Neuronal stem cell (in vitro differentiated cells): ENCODE measurements around the gene MRTFB.

Experiments
- DNase-seq: peaks from one replicate; pipeline ENCODE4 v3.0.0-alpha.2; 2013; ENCODE audit warnings: low spot score
- H2AFZ ChIP-seq: one replicate; pipeline ENCODE4 v1.6.1; 2013; ENCODE audit warnings: mild to moderate bottlenecking, low read length, inconsistent platforms
- H2AK5ac ChIP-seq: 2 replicates; pipeline ENCODE4 v1.6.1; 2013; ENCODE audit warnings: low read depth, mild to moderate bottlenecking, inconsistent platforms, low read length, moderate library complexity, mixed read lengths
- H2BK120ac ChIP-seq: 2 replicates; pipeline ENCODE4 v1.6.1; 2013; ENCODE audit warnings: low read depth, mild to moderate bottlenecking, inconsistent platforms, low read length, moderate library complexity, mixed read lengths
- H2BK12ac ChIP-seq: one replicate; pipeline ENCODE4 v1.6.1; 2013; ENCODE audit warnings: low read length, inconsistent platforms
- H2BK15ac ChIP-seq: 2 replicates; pipeline ENCODE4 v1.6.1; 2013; ENCODE audit warnings: mild to moderate bottlenecking, low read length, inconsistent platforms, mixed read lengths
- H2BK5ac ChIP-seq: one replicate; pipeline ENCODE4 v1.6.1; 2013; ENCODE audit warnings: inconsistent platforms, mild to moderate bottlenecking, low read length, moderate library complexity
- H3K14ac ChIP-seq: one replicate; pipeline ENCODE4 v1.6.1; 2013; ENCODE audit warnings: low read length, inconsistent platforms
- H3K18ac ChIP-seq: 2 replicates; pipeline ENCODE4 v1.6.1; 2013; ENCODE audit warnings: low read length, inconsistent platforms
- H3K23ac ChIP-seq: 2 replicates; pipeline ENCODE4 v1.6.1; 2013; ENCODE audit warnings: low read depth, mild to moderate bottlenecking, mixed read lengths, low read length, inconsistent platforms; ENCODE audit not compliant: poor library complexity
- H3K27ac ChIP-seq: replicated peaks from 3 replicates; pipeline ENCODE4 v1.5.1; 2013; ENCODE audit warnings: low read length, inconsistent platforms
- H3K27me3 ChIP-seq, 3 experiments: 2 replicates each; pipeline ENCODE4 v1.6.1; 2013; ENCODE audit warnings: low read length in 3 of 3, mild to moderate bottlenecking in 2 of 3, inconsistent platforms in 1 of 3, low read depth in 1 of 3, mixed read lengths in 1 of 3, moderate library complexity in 1 of 3; ENCODE audit not compliant: control insufficient read depth in 3 of 3, insufficient read depth in 3 of 3
- H3K36me3 ChIP-seq, 2 donors: replicated peaks in 1 of 2; 2 replicates each; pipeline ENCODE4 v1.6.1; 2013; ENCODE audit warnings: low read length in 2 of 2; ENCODE audit not compliant: control insufficient read depth in 2 of 2, insufficient read depth in 2 of 2
- H3K4ac ChIP-seq: 2 replicates; pipeline ENCODE4 v1.6.1; 2013; ENCODE audit warnings: inconsistent platforms, mild to moderate bottlenecking, low read length, moderate library complexity
- H3K4me1 ChIP-seq, 2 donors: 1 replicate in 1 of 2; 2 replicates in 1 of 2; pipeline ENCODE4 v1.6.1; 2013; ENCODE audit warnings: low read length in 2 of 2, low read depth in 1 of 2; ENCODE audit not compliant: control insufficient read depth in 2 of 2, insufficient read depth in 1 of 2
- H3K4me2 ChIP-seq: one replicate; pipeline ENCODE4 v1.6.1; 2013; ENCODE audit warnings: mild to moderate bottlenecking, low read length, inconsistent platforms; ENCODE audit not compliant: insufficient read depth, poor library complexity, severe bottlenecking
- H3K4me3 ChIP-seq, 2 donors: 2 replicates each; pipeline ENCODE4 v1.5.1; 2013; ENCODE audit warnings: low read length in 2 of 2, mild to moderate bottlenecking in 2 of 2, inconsistent platforms in 1 of 2, moderate library complexity in 1 of 2
- H3K79me1 ChIP-seq: one replicate; pipeline ENCODE4 v1.6.1; 2013; ENCODE audit warnings: low read depth, mild to moderate bottlenecking, inconsistent platforms, low read length, moderate library complexity
- H3K9ac ChIP-seq: one replicate; pipeline ENCODE4 v1.6.1; 2013; ENCODE audit warnings: mild to moderate bottlenecking, low read depth, low read length, inconsistent platforms; ENCODE audit not compliant: poor library complexity
- H3K9me3 ChIP-seq, 2 donors: replicated peaks in 1 of 2; 2 replicates each; pipeline versions ENCODE3 to v1.6.1; 2013; ENCODE audit warnings: low read length in 2 of 2, mild to moderate bottlenecking in 2 of 2, inconsistent platforms in 1 of 2, low read depth in 1 of 2, mixed read lengths in 1 of 2, moderate library complexity in 1 of 2; ENCODE audit not compliant: control insufficient read depth in 2 of 2, insufficient read depth in 1 of 2
- H4K8ac ChIP-seq: one replicate; pipeline ENCODE4 v1.6.1; 2013; ENCODE audit warnings: low read depth, mild to moderate bottlenecking, inconsistent platforms, low read length, moderate library complexity
- H4K91ac ChIP-seq: one replicate; pipeline ENCODE4 v1.6.1; 2013; ENCODE audit warnings: low read length, low read depth, mild to moderate bottlenecking, inconsistent platforms; ENCODE audit not compliant: poor library complexity
- WGBS, 2 donors: extraction: QIAGEN DNeasy Blood & Tissue Kit; methylation state at CpG; one replicate each; pipeline ENCODE4 v1.1.7; 2013; ENCODE audit warnings: missing lambda C conversion rate in 2 of 2, mixed read lengths in 1 of 2; ENCODE audit not compliant: insufficient read length in 2 of 2, insufficient replicate concordance in 1 of 2; ENCODE audit errors: extremely low coverage in 2 of 2; 5-methylcytosine and 5-hydroxymethylcytosine counted together

MRTFB gene

DNA sequence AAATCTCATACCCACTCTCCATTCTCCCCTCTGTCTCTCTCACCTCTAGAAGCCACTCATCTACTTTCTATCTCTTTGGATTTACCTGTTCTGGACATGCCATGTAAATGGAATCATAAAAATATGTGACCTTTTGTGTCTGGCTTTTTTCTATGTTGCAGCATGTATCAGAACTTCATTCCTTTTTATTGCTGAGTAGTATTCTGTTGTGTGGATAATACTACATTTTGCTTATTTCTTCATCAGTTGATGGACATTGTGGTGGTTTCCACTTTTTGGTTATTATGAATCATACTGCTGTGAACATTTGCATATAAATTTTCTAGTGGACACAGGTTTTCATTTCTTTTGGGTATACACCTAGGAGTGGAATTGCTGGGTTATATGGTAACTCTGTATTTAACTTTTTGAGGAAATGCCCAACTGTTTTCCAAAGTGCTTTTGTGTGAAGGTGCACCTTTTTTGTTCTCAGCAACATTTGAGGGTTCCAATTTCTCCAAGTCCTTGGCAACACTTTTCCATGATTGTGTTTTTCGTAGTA, 18.2 kb downstream of the MRTFB start:
- H4K91ac ChIP-seq: no peak overlapping the region
- H4K8ac ChIP-seq: no peak overlapping the region
- no peak overlapping the region for H2AFZ ChIP-seq
- no peak overlapping the region for H2BK15ac ChIP-seq
- H3K23ac ChIP-seq: no peak overlapping the region
- no peaks in the 10 kb centered on the region for H3K9me3 ChIP-seq
- H3K18ac ChIP-seq: no peak overlapping the region
- WGBS, 2 donors: no CpG with 5 or more reads among the region's 1 CpG
- no peak overlapping the region for H3K27ac ChIP-seq
- no peak for DNase-seq
- H3K9ac ChIP-seq: no peak overlapping the region
- no peaks in the 10 kb centered on the region for H3K4me1 ChIP-seq
- H3K4ac ChIP-seq: no peak overlapping the region
- H3K4me3 ChIP-seq: no peak overlapping the region
- no peaks in the 10 kb centered on the region for H3K27me3 ChIP-seq
- no peaks in the 10 kb centered on the region for H3K79me1 ChIP-seq
- no peak overlapping the region for H2BK5ac ChIP-seq
- no peak overlapping the region for H2AK5ac ChIP-seq
- H3K4me2 ChIP-seq: no peak overlapping the region
- H3K14ac ChIP-seq: no peak overlapping the region
- H3K36me3 ChIP-seq: peaks cover 0 to 5% of the 10 kb centered on the region in 2 donors
- H2BK120ac ChIP-seq: no peak overlapping the region
- H2BK12ac ChIP-seq: no peak overlapping the region

GRCh38 chr16:14092561-14092960, 21.4 kb downstream of the MRTFB start:
- H3K36me3 ChIP-seq: peaks cover 0 to 3% of the 10 kb centered on the region in 2 donors
- no peaks in the 10 kb centered on the region for H3K79me1 ChIP-seq
- H4K8ac ChIP-seq: no peak overlapping the region
- no peak overlapping the region for H3K27ac ChIP-seq
- peaks cover 0 to 3% of the 10 kb centered on the region in 2 donors for H3K4me1 ChIP-seq
- H2BK5ac ChIP-seq: no peak overlapping the region
- H3K4ac ChIP-seq: no peak overlapping the region
- H3K4me2 ChIP-seq: no peak overlapping the region
- H2BK15ac ChIP-seq: no peak overlapping the region
- no peak overlapping the region for H3K4me3 ChIP-seq
- no peaks in the 10 kb centered on the region for H3K27me3 ChIP-seq
- H2AK5ac ChIP-seq: no peak overlapping the region
- no peak overlapping the region for H3K23ac ChIP-seq
- H2AFZ ChIP-seq: no peak overlapping the region
- H3K9ac ChIP-seq: no peak overlapping the region
- H3K9me3 ChIP-seq: no peaks in the 10 kb centered on the region
- DNase-seq: no peak
- H2BK120ac ChIP-seq: no peak overlapping the region
- no peak overlapping the region for H2BK12ac ChIP-seq
- H4K91ac ChIP-seq: no peak overlapping the region
- no peak overlapping the region for H3K14ac ChIP-seq
- no peak overlapping the region for H3K18ac ChIP-seq

GRCh38 chr16:14095883-14096551, 24.9 kb downstream of the MRTFB start:
- Histone ChIP-seq H4K91ac (no peak overlapping the region), H2AFZ (no peak overlapping the region), H3K36me3 (no peaks in the 10 kb centered on the region), H3K4me3 (no peak overlapping the region), H2AK5ac (no peak overlapping the region), H3K4me1 (peaks cover 0 to 8% of the 10 kb centered on the region in 2 donors), H2BK15ac (no peak overlapping the region), H3K14ac (no peak overlapping the region), H3K27ac (no peak overlapping the region), H3K4me2 (no peak overlapping the region), H3K9ac (no peak overlapping the region), H3K27me3 (no peaks in the 10 kb centered on the region), H3K79me1 (no peaks in the 10 kb centered on the region), H2BK5ac (no peak overlapping the region), H3K4ac (no peak overlapping the region), H2BK120ac (no peak overlapping the region), H3K18ac (no peak overlapping the region), H3K9me3 (peaks cover 0 to 13% of the 10 kb centered on the region in 2 donors), H2BK12ac (no peak overlapping the region), H3K23ac (no peak overlapping the region), H4K8ac (no peak overlapping the region)
- WGBS, 2 donors: no CpG with 5 or more reads among the region's 9 CpGs
- DNase-seq: no peak

DNA sequence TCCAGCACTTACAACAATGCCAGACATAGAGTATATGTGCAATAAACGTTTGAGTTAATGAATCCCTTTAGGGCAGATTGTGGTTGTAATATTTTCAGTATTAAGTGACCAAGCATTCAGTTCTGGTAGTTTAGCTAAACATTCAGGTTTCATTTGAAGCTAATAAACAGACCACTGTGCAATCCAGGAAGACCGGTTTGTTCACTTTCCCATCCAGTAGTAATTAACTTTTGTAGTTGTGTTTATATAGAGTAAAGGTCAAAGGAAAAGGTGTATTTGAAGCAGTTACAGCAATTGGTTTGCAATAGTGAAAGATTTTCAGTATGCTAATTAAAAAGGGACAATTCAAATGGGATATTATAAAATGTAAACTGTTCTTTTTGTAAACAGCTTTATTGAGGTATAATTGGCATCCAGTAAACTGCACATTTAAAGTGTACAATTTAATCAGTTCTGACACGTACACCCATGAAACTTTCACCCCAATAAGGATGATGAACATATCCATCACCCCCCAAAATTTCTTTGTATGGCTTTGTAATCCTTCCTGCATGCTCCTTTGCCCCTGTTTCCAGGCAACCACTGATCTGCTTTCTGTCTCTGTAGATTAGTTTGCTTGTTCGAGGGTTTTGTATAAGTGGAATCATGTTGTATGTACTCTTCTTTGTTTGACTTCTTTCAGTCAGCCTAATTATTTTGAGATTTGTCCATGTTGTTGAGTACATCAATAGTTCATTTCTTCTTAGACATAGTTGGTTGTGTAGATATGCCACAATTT, 26.3 kb downstream of the MRTFB start:
- H3K9ac ChIP-seq: no peak overlapping the region
- no peak overlapping the region for H3K23ac ChIP-seq
- WGBS, 2 donors: no CpG with 5 or more reads among the region's 4 CpGs
- H3K27me3 ChIP-seq: no peaks in the 10 kb centered on the region
- no peak overlapping the region for H2AFZ ChIP-seq
- H2AK5ac ChIP-seq: no peak overlapping the region
- H2BK5ac ChIP-seq: no peak overlapping the region
- no peak overlapping the region for H2BK12ac ChIP-seq
- H3K14ac ChIP-seq: no peak overlapping the region
- no peak overlapping the region for H3K27ac ChIP-seq
- no peak overlapping the region for H3K4me2 ChIP-seq
- no peak overlapping the region for H2BK15ac ChIP-seq
- peaks cover 0 to 13% of the 10 kb centered on the region in 2 donors for H3K9me3 ChIP-seq
- no peak overlapping the region for H4K8ac ChIP-seq
- no peak overlapping the region for H4K91ac ChIP-seq
- H3K4ac ChIP-seq: no peak overlapping the region
- DNase-seq: peak; percentile 17
- no peaks in the 10 kb centered on the region for H3K79me1 ChIP-seq
- H3K4me3 ChIP-seq: no peak overlapping the region
- peaks cover 0 to 8% of the 10 kb centered on the region in 2 donors for H3K4me1 ChIP-seq
- no peak overlapping the region for H2BK120ac ChIP-seq
- H3K36me3 ChIP-seq: no peaks in the 10 kb centered on the region
- H3K18ac ChIP-seq: no peak overlapping the region
